ENCODE measurements around the gene ENPP5. TPM values are rescaled to one million over a fixed set of nuclear protein-coding genes. Genes with fewer than 3 reads are reported as not detected.

ENPP5 gene
- polyA plus RNA-seq, 1 donor = 3.9 TPM

Other genes starting within 250 kb of the ENPP5 start
- gene CLIC5, start 155.1 kb downstream of the ENPP5 start, polyA plus RNA-seq (ENCODE audit: insufficient read length) = 16.5 TPM
- gene ENPP4, start 41.0 kb downstream of the ENPP5 start, polyA plus RNA-seq (ENCODE audit: insufficient read length) = 35.0 TPM